HG02678 (cell line): ENCODE data around the gene FIBCD1.

Source experiments
- ATAC-seq: cut with Tn5 transposase; IDR thresholded peaks from one replicate; pipeline ENCODE4 v1.9.1; 2021; ENCODE audit warnings: mild to moderate bottlenecking, moderate library complexity; ENCODE audit not compliant: unreplicated experiment

The FIBCD1 gene

DNA sequence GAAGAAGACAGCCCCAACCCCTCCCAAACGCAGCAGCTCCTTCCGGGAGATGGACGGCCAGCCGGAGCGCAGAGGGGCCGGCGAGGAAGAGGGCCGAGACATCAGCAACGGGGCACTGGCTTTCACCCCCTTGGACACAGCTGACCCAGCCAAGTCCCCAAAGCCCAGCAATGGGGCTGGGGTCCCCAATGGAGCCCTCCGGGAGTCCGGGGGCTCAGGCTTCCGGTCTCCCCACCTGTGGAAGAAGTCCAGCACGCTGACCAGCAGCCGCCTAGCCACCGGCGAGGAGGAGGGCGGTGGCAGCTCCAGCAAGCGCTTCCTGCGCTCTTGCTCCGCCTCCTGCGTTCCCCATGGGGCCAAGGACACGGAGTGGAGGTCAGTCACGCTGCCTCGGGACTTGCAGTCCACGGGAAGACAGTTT is 54.9 kb downstream of the FIBCD1 start:
- no peak for ATAC-seq

DNA sequence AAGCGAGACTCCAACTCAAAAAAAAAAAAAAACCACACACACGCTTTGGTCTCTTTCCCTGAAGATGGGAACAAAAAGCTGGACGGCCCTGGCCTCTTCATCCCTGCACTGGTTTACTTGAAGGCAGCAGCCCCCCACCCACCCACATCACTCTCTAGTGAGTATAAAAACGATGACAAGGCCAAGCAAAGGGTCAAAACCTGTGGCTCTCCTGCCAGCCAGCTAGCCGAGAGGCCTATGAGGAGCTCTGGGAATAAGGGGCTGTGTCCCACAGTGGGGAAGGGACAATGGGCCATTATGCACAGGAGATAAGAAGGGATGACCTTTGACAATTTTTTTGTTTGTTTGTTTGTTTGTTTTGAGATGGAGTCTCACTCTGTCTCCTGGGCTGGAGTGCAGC is 55.6 kb downstream of the FIBCD1 start:
- ATAC-seq, result no peak

- ATAC-seq, result no peak
Measured at GRCh38 chr9:130882696-130883225, 56.3 kb downstream of the FIBCD1 start.

DNA sequence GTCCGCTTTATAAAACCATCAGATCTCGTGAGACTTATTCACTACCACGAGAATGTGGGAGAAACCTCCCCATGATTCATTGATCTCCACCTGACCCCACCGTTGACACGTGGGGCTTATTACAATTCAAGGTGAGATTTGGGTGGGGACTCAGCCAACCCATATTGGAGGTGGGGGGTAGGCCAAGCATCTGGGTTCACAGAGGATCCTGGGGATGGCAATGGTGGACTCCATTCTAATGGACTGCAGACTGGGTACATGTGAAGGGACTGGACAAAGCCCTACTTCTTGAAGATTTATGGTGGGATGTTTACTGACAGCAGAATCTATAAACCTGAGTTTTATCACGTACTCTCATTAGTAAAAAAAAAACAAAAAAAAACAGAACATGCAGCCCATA is 57.5 kb downstream of the FIBCD1 start:
- ATAC-seq, result no peak

DNA sequence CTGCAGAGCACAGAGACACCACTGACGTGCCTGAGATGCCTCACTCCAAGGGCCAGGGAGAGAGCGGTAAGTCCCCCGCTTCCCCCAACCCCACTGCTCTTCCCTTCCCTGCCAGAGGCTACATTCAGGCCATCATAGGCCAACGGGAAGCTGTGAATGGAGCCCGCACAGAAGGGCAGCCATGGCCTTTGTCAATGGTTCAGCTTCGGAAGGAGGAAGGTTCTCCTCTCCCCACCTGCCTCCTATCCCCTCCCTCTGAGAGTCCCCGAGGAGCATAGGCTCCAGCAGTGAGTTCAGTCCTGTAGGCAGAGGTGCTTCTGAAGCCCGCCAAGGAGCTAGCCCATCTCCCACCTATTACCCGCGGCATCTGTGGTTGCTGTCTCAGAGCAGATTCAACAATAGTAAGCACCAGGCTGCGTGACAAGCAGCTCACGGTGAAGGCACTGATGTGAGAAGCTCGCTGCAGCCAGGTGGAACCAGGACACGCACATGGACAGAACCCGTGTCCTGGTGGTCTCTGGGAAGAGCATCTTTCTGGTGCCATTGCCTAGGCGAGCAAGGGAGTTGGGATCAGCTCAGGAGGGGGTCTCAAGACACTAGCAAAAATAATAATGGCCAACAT is 58.3 kb downstream of the FIBCD1 start:
- no peak for ATAC-seq

DNA sequence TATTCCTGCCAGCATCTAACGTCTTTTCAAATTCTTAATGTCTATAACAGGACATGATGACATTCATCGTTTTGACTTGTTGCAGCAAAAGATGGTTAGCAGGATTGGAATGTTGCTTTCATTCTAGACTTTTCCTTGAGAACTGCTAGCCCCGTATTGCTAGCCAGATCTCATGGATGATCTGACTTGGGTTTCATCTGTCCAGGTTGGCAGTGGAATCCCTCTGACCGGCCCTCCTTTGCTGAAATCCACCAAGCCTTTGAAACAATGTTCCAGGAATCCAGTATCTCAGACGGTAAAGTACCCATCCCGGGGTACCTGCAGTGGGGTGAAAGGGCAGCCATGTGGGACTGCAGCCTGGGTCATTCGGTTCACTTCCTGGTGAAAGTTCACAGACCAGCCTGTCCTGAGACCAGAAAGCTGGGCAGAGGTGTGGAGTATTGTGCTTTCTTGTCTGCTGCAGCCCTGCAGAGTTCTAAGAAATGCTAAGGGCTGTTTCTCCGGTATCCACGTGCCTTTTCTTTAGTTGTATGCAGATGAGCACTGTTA is 59.1 kb downstream of the FIBCD1 start:
- ATAC-seq, result no peak

GRCh38 chr9:130878295-130878694 is 60.8 kb downstream of the FIBCD1 start:
- no peak for ATAC-seq

GRCh38 chr9:130877300-130877699 is 61.7 kb downstream of the FIBCD1 start:
- ATAC-seq, result no peak

GRCh38 chr9:130874783-130875182 is 64.3 kb downstream of the FIBCD1 start:
- no peak for ATAC-seq

GRCh38 chr9:130873966-130874365 is 65.1 kb downstream of the FIBCD1 start:
- no peak for ATAC-seq

DNA sequence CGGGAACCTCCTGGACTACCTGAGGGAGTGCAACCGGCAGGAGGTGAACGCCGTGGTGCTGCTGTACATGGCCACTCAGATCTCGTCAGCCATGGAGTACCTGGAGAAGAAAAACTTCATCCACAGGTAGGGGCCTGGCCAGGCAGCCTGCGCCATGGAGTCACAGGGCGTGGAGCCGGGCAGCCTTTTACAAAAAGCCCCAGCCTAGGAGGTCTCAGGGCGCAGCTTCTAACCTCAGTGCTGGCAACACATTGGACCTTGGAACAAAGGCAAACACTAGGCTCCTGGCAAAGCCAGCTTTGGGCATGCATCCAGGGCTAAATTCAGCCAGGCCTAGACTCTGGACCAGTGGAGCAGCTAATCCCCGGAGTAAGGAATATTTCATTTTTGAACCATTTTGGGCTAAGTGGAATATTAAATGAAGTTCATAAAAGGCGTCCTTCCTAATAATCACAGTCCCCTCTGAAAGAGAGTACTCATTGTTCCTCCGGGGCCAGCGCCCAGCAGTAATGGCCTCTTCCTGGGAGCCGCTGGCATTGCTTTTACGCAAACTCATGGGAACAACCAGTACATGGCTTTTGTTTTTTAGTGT is 66.0 kb downstream of the FIBCD1 start:
- ATAC-seq, result no peak

DNA sequence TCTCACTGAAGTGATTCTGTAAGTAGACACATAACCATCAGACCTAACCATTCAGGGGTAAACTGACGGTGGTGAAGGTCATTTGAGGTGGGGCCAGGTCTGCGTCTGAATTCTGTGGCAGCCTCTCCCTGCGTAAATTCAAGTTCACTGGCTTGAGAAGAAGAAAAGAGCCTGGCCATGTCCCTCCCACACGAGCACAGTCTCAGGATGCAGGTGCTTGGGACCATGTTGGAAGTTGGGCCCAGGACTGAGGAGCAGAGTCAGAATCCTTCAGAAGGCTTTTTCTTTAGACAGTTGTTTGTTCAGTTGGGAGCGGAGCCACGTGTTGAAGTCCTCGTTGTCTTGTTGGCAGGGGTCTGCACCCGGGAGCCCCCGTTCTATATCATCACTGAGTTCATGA is 66.5 kb downstream of the FIBCD1 start:
- ATAC-seq, result no peak

- ATAC-seq, result no peak
Measured at GRCh38 chr9:130872093-130872492, 67.0 kb downstream of the FIBCD1 start.

DNA sequence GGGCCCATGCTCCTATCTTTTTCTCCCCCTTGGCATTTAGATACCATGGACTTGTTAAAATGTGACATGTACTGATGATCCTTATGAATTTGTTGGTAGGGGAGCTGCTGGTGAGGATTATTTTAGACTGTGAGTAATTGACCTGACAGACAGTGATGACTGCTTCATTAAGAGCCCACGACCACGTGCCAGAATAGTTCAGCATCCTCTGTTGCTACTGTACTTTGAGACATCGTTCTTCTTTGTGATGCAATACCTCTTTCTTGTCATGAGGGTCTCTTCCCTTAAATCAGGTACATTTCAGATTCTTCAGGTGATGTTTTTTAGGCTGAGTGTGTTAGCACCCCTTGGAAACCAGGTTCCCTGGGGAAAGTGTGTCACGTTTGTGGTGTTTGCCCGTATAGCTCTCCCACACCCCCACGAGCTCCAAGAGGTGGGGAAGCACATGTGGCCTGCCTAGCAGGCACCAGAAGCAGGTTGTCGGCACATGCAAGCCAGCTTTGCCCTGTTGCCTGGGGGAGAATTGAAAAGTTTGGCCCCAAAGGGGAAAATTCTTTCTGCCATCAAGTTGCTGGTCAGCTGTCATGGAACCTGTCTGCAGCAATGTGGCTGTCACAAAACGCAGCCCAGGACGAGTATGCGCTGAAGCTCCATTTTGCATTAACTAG is 67.5 kb downstream of the FIBCD1 start:
- no peak for ATAC-seq

- peak; percentile 72 for ATAC-seq
Measured at GRCh38 chr9:130870491-130871381, 68.3 kb downstream of the FIBCD1 start.

GRCh38 chr9:130869250-130869649 is 69.8 kb downstream of the FIBCD1 start:
- no peak for ATAC-seq

DNA sequence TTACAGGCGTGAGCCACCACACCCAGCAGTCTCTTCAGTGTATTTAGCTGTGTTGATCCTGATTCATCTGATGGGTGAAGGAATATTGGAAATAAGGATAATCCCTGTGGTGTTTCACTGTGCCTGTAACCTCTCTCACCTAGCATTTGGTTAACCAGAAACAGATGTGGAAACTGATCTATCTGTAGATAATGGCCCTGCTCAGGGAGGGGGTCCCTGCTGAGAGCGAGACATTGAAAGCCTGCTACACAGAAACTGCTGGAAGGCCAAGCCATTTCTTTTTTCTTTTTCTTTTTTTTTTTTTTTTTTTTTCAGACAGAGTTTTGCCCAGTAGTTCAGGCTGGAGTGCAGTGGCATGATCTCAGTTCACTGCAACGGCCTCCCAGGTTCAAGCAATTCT is 70.8 kb downstream of the FIBCD1 start:
- ATAC-seq, result no peak

DNA sequence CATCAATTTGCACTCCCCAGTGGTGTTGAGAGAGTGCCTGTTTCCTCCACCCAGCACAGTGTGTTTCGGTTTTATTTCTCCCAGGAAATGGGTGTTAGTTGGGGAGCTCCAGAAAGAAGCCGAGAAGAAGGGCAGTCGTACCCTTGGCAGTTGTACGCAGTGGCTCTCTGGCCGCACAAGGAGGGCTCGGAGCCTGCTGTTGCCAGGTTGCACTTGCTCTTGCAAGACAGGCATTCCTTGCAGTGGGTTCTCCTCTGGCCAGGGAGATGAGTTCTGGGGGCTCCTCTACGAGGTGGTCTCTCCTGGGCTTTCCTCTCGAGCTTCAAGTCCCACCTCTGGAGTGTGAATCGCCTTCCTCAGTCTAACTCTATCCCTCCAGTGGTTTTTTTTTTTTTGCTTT is 71.5 kb downstream of the FIBCD1 start:
- no peak for ATAC-seq

DNA sequence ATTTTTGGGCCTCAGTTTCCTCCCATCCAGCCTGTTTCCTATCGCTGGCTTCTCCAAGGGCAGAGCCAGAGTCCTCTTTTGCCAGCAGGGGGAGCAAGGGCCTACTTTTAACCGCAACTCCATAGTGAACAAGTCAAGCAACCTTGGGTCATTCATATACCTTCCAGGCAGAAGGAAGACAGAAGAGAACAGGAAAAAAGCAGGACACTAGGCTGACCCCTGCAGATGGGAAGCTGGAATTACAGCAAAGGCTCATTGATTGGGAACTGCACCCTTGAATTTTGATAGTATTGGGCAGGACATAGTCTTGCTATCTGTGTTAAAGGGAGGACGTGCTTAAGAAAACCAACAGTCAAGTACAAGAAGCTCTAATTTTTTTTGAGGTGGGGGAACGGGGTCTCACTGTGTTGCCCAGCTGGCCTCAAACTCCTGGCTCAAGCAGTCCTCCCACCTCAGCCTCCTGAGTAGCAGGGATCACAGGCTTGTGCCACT is 72.5 kb downstream of the FIBCD1 start:
- ATAC-seq, result no peak

GRCh38 chr9:130865921-130866320 is 73.1 kb downstream of the FIBCD1 start:
- no peak for ATAC-seq

- no peak for ATAC-seq
Measured at GRCh38 chr9:130864541-130864940, 74.5 kb downstream of the FIBCD1 start.
